Retinal pigment epithelial cell (primary cell): Measurements from ENCODE around the gene AQP9.

Source experiments
- DNase-seq: peaks from one replicate; pipeline ENCODE4 v3.0.0-alpha.2; 2010; ENCODE audit warnings: low read depth
- H3K4me3 ChIP-seq: 2 replicates; pipeline ENCODE4 v1.5.1; 2011; ENCODE audit warnings: mild to moderate bottlenecking, low read length, control low read depth, moderate library complexity
- TF ChIP-seq, protein P1 (sequence below): conservative IDR thresholded peaks from 2 replicates; pipeline ENCODE4 v1.5.1; 2011; ENCODE audit warnings: low read depth, low read length, control low read depth, inconsistent platforms

AQP9 gene, protein sequence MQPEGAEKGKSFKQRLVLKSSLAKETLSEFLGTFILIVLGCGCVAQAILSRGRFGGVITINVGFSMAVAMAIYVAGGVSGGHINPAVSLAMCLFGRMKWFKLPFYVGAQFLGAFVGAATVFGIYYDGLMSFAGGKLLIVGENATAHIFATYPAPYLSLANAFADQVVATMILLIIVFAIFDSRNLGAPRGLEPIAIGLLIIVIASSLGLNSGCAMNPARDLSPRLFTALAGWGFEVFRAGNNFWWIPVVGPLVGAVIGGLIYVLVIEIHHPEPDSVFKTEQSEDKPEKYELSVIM

DNA sequence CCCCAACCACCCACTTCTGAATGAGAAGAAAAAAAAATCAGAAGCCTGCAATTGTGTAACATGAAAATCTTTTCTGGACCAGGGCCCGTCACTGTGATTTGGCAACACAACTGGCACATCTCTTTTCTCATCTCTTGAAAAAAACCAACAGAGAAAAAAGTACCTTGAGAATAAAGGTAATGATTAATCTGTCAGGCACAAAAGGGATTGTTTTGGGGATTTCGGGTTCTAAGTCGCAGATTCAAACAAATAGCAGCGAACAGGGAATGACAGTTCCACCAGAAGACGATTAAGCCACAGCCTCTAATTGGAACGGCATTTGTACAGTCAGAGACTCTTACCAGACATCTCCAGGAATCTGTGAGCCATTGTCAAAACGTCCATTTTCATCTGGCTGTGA lies at the start of gene AQP9:
Gene AQP9, plus strand, starts transcription at position 276 of the 400 bp plus-strand sequence. CDS start 185 bp downstream, outside the sequence.
- H3K4me3 ChIP-seq = no peak within 1 kb of the TSS
- no peak for DNase-seq
- TF ChIP-seq, protein P1, sequence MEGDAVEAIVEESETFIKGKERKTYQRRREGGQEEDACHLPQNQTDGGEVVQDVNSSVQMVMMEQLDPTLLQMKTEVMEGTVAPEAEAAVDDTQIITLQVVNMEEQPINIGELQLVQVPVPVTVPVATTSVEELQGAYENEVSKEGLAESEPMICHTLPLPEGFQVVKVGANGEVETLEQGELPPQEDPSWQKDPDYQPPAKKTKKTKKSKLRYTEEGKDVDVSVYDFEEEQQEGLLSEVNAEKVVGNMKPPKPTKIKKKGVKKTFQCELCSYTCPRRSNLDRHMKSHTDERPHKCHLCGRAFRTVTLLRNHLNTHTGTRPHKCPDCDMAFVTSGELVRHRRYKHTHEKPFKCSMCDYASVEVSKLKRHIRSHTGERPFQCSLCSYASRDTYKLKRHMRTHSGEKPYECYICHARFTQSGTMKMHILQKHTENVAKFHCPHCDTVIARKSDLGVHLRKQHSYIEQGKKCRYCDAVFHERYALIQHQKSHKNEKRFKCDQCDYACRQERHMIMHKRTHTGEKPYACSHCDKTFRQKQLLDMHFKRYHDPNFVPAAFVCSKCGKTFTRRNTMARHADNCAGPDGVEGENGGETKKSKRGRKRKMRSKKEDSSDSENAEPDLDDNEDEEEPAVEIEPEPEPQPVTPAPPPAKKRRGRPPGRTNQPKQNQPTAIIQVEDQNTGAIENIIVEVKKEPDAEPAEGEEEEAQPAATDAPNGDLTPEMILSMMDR = no peak

GRCh38 chr15:58095415-58095814 lies 42.8 kb upstream of the AQP9 start:
- H3K4me3 ChIP-seq = no peak overlapping the region
- TF ChIP-seq, protein P1 = no peak
- no peak for DNase-seq

DNA sequence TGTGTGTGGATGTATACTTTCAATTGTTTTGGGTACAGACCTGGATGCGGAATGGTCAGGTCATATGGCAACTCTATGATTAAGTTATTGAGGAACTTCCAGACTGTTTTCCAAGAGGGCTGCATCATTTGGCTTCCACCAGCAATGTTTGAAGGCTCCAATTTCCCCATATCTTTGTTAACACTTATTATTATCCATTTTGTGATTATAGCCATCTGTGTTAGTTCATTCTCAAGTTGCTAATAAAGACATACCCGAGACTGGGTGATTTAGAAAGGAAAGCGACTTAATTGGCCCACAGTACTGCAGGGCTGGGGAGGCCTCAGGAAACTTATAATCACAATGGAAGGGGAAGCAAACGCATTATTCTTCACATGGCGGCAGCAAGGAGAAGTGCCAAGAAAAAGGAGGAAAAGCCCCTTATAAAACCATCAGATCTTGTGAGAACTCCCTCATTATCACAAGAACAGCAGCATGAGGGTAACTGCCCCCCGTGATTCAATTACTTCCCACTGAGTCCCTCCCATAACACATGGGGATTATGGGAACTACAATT lies 41.6 kb upstream of the AQP9 start:
- no peak for DNase-seq
- TF ChIP-seq, protein P1 = no peak
- H3K4me3 ChIP-seq = no peak overlapping the region

DNA sequence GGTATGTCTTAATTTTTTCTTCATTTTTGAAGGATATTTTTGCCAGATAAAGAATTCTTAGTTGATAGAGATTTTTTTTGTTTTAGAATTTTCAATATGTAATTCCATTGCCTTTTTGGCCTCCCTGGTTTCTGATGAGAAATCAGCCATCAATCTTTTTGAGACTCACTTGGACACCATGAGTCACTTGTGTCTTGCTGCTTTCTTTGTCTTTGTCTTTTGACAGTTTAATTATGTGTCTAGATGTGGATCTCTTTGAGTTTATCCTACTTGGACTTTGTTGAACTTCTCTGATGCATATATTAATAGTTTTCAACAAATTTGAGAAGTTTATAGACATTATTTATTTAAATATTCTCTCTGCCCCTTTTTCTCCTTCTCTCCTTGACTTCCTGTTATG lies 34.7 kb upstream of the AQP9 start:
- DNase-seq = no peak
- H3K4me3 ChIP-seq = no peak overlapping the region
- TF ChIP-seq, protein P1 = no peak

GRCh38 chr15:58108117-58108516 lies 30.1 kb upstream of the AQP9 start:
- TF ChIP-seq, protein P1 = no peak
- no peak overlapping the region for H3K4me3 ChIP-seq
- DNase-seq = no peak

- H3K4me3 ChIP-seq = no peak overlapping the region
- DNase-seq = no peak
- TF ChIP-seq, protein P1 = no peak
These were observed 28.8 kb upstream of the AQP9 start for GRCh38 chr15:58109419-58109818.
